ENCODE measurements around the gene HES5. TPM values are rescaled to one million over a fixed set of nuclear protein-coding genes. Genes with fewer than 3 reads are reported as not detected.

HES5 gene
- polyA plus RNA-seq, 3 donors, result not detected

GRCh38 chr1:2501820-2502119, 28.3 kb downstream of the HES5 start:
- no peaks in the 10 kb centered on the region for H3K36me3 Mint-ChIP-seq
- Histone ChIP-seq H3K4me3 (replicated peaks in 1 of 3; ENCODE audit: low read depth in 2 of 3, low read length in 3 of 3) (no peak overlapping the region), H3K9ac (ENCODE audit: insufficient read depth, low read length, poor library complexity, severe bottlenecking) (no peak overlapping the region), H3K9me3 (replicated peaks in 1 of 2; ENCODE audit: control insufficient read depth in 1 of 2, insufficient read depth in 1 of 2, low read length in 2 of 2) (no peaks in the 10 kb centered on the region), H3K27ac (ENCODE audit: low read depth in 1 of 2, low read length in 2 of 2) (no peak overlapping the region), H4K20me1 (ENCODE audit: insufficient read depth, low read length) (peaks cover 10% of the 10 kb centered on the region), H2AFZ (ENCODE audit: insufficient read depth, low read depth, low read length, poor library complexity, severe bottlenecking) (no peak overlapping the region), H3K27me3 (ENCODE audit: control insufficient read depth in 2 of 2, insufficient read depth in 2 of 2, low read length in 2 of 2) (no peaks in the 10 kb centered on the region), H3K79me2 (ENCODE audit: insufficient read depth, low read length) (no peaks in the 10 kb centered on the region), H3K4me2 (replicated peaks; ENCODE audit: extremely low read depth, low read length, poor library complexity, severe bottlenecking) (no peak overlapping the region), H3K36me3 (replicated peaks in 1 of 2; ENCODE audit: control insufficient read depth in 1 of 2, insufficient read depth in 2 of 2, low read length in 2 of 2) (no peaks in the 10 kb centered on the region), H3K4me1 (ENCODE audit: control insufficient read depth in 1 of 2, insufficient read depth in 2 of 2, low read length in 2 of 2) (peaks cover 10 to 11% of the 10 kb centered on the region in 2 donors)
- DNase-seq, result no peak
- WGBS (ENCODE audit: insufficient coverage), result 87% methylated on average over 7 of the region's 7 CpGs
- H3K27me3 Mint-ChIP-seq (ENCODE audit: low read depth in 3 of 3), result peaks cover 0 to 5% (median 4%) of the 10 kb centered on the region in 3 donors
- TF ChIP-seq CTCF (IDR thresholded peaks at IDR 0.05), result no peak
- no peak overlapping the region for H3K27ac Mint-ChIP-seq
- H3K9me3 Mint-ChIP-seq, result no peaks in the 10 kb centered on the region
- no peak overlapping the region for H3K4me3 Mint-ChIP-seq
- peaks cover 8% of the 10 kb centered on the region for H3K4me1 Mint-ChIP-seq
- intact Hi-C loops (cut with micrococcal nuclease), result no loop called here

GRCh38 chr1:2501041-2501819, 28.8 kb downstream of the HES5 start:
- intact Hi-C loops (cut with micrococcal nuclease), result no loop called here
- Histone ChIP-seq H3K9ac (ENCODE audit: insufficient read depth, low read length, poor library complexity, severe bottlenecking) (no peak overlapping the region), H3K27ac (ENCODE audit: low read depth in 1 of 2, low read length in 2 of 2) (no peak overlapping the region), H4K20me1 (ENCODE audit: insufficient read depth, low read length) (peaks cover 5% of the 10 kb centered on the region), H3K4me2 (replicated peaks; ENCODE audit: extremely low read depth, low read length, poor library complexity, severe bottlenecking) (no peak overlapping the region), H3K36me3 (replicated peaks in 1 of 2; ENCODE audit: control insufficient read depth in 1 of 2, insufficient read depth in 2 of 2, low read length in 2 of 2) (no peaks in the 10 kb centered on the region), H3K9me3 (replicated peaks in 1 of 2; ENCODE audit: control insufficient read depth in 1 of 2, insufficient read depth in 1 of 2, low read length in 2 of 2) (no peaks in the 10 kb centered on the region), H3K79me2 (ENCODE audit: insufficient read depth, low read length) (no peaks in the 10 kb centered on the region), H2AFZ (ENCODE audit: insufficient read depth, low read depth, low read length, poor library complexity, severe bottlenecking) (no peak overlapping the region), H3K4me3 (replicated peaks in 1 of 3; ENCODE audit: low read depth in 2 of 3, low read length in 3 of 3) (no peak overlapping the region), H3K27me3 (ENCODE audit: control insufficient read depth in 2 of 2, insufficient read depth in 2 of 2, low read length in 2 of 2) (no peaks in the 10 kb centered on the region), H3K4me1 (ENCODE audit: control insufficient read depth in 1 of 2, insufficient read depth in 2 of 2, low read length in 2 of 2) (peaks cover 10 to 11% of the 10 kb centered on the region in 2 donors)
- H3K36me3 Mint-ChIP-seq, result no peaks in the 10 kb centered on the region
- no peak overlapping the region for H3K4me3 Mint-ChIP-seq
- DNase-seq, result no peak
- TF ChIP-seq CTCF (IDR thresholded peaks at IDR 0.05), result no peak
- H3K27ac Mint-ChIP-seq, result no peak overlapping the region
- H3K4me1 Mint-ChIP-seq, result peaks cover 8% of the 10 kb centered on the region
- H3K9me3 Mint-ChIP-seq, result no peaks in the 10 kb centered on the region
- WGBS (ENCODE audit: insufficient coverage), result 86% methylated on average over 23 of the region's 28 CpGs
- peaks cover 0 to 5% (median 4%) of the 10 kb centered on the region in 3 donors for H3K27me3 Mint-ChIP-seq (ENCODE audit: low read depth in 3 of 3)
